GM19328 (cell line): ENCODE measurements around the gene RREB1.

ENCODE experiments used
- ATAC-seq: cut with Tn5 transposase; IDR thresholded peaks from one replicate; pipeline ENCODE4 v1.9.1; 2021; ENCODE audit warnings: mild to moderate bottlenecking, moderate library complexity; ENCODE audit not compliant: unreplicated experiment

RREB1 gene, protein sequence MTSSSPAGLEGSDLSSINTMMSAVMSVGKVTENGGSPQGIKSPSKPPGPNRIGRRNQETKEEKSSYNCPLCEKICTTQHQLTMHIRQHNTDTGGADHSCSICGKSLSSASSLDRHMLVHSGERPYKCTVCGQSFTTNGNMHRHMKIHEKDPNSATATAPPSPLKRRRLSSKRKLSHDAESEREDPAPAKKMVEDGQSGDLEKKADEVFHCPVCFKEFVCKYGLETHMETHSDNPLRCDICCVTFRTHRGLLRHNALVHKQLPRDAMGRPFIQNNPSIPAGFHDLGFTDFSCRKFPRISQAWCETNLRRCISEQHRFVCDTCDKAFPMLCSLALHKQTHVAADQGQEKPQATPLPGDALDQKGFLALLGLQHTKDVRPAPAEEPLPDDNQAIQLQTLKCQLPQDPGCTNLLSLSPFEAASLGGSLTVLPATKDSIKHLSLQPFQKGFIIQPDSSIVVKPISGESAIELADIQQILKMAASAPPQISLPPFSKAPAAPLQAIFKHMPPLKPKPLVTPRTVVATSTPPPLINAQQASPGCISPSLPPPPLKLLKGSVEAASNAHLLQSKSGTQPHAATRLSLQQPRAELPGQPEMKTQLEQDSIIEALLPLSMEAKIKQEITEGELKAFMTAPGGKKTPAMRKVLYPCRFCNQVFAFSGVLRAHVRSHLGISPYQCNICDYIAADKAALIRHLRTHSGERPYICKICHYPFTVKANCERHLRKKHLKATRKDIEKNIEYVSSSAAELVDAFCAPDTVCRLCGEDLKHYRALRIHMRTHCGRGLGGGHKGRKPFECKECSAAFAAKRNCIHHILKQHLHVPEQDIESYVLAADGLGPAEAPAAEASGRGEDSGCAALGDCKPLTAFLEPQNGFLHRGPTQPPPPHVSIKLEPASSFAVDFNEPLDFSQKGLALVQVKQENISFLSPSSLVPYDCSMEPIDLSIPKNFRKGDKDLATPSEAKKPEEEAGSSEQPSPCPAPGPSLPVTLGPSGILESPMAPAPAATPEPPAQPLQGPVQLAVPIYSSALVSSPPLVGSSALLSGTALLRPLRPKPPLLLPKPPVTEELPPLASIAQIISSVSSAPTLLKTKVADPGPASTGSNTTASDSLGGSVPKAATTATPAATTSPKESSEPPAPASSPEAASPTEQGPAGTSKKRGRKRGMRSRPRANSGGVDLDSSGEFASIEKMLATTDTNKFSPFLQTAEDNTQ (N-terminal part only)

GRCh38 chr6:7107578-7108195, at the start of gene RREB1:
RREB1 (plus strand) TSS chr6:7107961; CDS start chr6:7181912, 73,951 bp downstream.
- ATAC-seq, result peak; percentile 39

- ATAC-seq, result no peak
These were observed 49.4 kb upstream of the RREB1 start for GRCh38 chr6:7058250-7058923.

GRCh38 chr6:7060769-7061516, 46.8 kb upstream of the RREB1 start:
- ATAC-seq, result no peak

DNA sequence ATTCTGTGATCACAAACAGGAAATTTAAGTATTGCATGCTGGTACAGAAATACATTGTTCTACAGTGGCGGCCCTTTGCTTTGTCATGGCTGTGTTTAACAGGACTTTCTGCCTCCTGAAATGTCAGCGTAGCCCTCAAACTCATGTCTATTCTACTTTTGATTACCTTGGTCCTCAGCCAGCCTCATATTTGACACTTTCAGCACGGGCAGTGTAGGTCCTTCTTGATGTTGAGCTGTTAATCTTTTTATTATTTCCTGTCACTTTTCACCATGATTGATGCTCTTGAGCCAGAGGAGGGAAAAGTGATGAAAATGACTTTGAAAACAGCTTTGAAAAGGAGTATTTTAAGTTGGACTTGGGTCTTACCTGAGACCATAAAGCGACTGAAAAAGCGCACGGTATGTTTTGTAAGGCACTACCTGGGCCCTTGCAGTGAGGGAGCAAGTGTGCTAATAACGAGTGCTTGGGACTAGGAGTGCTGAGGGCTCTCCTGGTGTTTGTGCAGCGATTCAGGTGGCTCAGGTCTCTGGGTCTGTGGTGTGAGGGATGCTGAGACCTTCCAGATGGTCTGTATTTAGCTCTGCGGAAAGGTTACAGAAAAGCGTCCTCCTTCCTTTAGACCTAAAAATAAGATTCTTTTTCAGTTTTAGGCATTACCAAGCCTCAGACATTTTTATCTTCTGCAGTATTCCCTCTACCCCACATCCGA, 45.2 kb upstream of the RREB1 start:
- no peak for ATAC-seq

- ATAC-seq, result no peak
These were observed 40.5 kb upstream of the RREB1 start for GRCh38 chr6:7067305-7067704.

DNA sequence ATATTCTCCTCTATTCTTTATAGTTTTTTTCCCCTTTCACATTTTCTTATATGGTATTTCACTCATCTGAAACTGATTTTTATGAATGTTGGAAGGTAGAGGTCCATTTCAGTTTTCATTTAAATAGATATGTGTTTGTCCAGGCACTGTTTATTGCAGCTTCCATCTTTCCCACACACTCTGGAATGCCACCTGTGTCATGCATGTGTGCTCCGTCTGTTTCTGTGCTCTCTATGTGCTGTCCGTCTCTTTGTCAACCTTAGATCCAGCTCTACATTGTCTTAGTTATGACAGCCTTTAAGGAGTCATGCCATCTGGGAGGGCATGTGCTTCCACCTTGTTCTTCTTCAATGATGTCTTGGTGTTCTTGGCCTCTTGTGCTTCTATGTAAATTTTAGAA, 36.4 kb upstream of the RREB1 start:
- no peak for ATAC-seq

DNA sequence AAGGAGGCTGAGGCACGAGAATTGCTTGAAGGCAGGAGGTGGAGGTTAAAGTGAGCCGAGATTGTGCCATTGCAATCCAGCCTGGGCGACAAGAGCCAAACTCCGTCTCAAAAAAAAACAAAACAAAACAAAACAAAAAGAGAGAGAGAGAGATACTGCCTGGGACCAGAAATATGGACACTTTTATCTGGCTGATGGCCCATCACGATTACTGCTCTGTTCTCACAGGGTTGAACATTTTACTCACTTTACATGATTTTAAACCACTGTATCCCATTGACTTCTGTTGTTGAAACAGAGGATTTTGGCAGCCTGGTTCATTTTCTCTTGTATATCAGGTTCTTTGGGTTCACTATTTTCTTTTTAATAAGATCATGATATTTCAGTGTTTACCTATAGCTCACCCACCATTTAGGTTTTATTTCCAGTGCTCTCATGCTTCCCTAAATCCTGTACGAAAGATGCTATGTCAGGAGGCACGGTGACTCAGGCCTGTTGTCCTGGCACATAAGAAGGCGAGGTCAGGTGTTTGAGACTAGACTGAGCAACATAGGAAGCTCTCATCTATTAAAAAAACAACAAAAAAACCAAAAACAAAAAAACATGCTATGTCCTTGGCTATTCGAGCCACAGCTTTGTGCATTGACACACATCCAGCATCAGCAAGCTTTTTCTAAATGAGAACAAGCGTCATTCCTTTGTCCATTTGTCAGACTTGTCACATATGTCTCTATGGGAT, 34.5 kb upstream of the RREB1 start:
- ATAC-seq, result peak; percentile 27

DNA sequence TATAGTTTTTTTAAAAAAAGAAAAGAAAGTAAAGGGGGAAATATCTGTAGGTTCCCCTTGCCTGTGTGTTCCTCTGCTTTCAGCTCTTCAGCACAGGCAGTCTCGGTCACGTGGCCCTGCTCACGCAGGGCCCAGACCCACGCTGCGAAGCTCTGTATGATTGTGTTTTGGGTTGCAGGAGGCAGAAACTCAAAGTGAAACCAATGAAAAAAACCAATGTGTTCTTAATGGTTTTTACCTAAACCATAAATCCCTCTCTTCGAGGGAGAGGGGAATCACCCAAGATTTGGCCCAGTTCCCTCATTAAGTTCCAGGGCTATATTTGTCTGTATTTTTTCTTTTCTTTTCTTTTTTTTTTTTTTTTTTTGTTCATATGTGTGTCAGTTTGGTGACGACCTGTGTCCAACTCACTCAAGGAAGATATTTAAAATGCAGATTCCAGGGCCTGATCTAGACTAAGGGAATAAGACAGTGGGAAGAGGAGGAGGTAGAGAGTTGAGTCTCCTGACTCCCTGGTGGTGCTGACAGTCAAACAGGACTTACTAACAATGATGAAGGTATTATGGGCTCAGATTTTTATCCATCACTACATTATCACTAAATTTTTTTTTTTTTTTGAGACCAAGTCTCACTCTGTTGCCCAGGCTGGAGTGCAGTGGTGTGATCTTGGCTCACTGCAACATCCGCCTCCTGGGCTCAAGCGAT, 33.8 kb upstream of the RREB1 start:
- peak; percentile 97 for ATAC-seq

DNA sequence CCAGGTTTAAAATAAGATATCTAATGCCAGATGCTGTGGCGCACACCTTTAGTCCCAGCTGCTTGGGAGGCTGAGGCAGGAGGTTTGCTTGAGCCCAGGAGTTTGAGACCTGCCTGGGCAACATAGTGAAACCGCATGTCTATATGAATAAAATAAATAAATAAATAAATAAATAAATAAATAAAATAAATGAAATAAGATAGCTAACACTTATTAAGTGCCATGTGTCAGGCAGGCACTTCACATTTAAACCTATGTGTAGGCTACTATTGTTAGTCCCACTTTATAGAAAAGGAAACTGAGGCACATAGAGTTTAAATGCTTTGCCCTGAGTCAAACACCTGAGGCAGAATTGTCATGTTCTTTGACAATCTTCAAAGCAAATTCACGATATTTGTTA, 32.9 kb upstream of the RREB1 start:
- no peak for ATAC-seq

DNA sequence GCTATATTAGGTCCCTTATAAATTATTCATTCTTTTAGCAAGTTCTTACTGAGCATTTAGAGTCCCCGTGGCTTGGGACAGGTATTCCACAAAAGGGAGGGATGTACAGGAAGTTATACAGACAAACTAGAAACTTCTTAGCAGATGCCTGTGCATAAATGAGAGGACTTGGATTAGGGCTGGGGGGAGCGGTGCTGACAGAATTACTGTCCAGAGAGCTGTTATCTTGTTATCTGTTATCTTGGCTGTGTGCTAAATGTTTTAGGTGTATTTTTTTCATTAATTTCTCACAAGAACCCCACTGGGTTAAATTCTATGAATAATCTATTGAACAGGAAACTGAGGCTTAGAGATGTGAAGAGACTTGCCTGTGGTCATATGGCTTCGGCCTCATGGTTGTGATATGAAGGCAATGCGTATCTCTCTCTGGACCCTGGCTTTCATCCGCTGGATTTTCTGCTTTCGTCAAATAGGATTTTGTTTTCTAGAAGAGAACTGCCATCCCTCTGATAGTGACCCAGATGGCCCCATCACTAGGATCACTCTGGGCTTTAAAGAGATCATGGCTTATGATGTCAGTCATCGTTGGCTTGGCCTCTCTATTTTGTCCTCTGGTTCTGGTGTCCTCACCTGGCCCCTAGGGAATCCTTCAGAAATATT, 32.3 kb upstream of the RREB1 start:
- ATAC-seq, result no peak

DNA sequence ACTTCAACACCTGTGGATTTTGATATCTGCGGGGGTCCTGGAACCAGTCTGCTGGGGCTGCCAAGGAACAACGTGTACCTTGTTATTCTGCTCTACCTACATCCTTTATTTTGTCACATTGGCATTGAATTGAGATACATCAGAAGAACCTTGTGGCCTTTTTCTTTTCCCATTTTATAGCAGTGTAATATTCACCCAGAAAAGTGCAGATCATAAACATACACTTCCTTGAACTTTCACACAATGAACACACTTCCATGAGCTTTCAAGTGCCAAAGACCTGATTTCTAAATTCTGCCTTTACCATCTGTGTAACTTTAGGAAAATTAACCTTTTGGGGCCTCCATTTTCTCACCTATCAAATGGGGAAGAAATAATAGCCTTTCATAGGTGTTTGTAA, 29.9 kb upstream of the RREB1 start:
- no peak for ATAC-seq

DNA sequence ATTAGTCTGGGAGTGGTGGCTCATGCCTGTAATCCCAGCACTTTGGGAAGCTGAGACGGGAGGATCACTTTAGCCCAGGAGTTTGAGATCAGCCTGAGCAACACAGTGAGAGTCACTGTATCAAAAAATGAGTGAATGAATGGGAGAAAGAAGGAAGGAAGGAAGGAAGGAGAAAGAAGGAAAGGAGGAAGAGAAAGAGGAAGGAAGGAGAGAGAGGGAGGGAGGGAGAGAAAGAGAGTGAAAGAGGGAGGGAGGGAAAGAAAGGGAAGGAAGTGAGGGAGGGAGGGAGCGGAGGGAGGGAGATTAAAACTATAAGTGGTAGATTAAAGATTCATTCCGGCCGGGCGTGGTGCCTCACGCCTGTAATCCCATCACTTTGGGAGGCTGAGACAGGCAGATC, 28.9 kb upstream of the RREB1 start:
- ATAC-seq, result no peak

DNA sequence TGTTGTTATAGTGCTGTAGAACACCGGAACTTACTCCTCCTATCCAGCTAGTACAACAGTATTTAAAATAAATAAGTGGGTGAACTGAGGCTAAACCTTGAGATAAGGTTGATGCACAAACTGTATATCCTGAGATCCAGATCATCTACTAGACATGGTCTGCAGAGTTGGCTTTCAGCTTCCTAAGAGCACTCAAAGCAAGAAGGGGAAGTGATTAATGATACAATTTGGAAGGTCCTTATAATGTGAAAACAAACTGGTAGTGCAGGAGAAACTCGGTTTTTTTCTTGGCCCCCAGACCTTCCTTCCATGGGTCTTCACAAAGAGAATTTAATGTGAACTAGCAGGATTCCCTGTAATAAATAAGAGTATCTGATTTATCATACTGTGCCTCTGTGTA, 27.4 kb upstream of the RREB1 start:
- ATAC-seq, result no peak

- ATAC-seq, result no peak
These were observed 21.9 kb upstream of the RREB1 start for GRCh38 chr6:7085911-7086310.

DNA sequence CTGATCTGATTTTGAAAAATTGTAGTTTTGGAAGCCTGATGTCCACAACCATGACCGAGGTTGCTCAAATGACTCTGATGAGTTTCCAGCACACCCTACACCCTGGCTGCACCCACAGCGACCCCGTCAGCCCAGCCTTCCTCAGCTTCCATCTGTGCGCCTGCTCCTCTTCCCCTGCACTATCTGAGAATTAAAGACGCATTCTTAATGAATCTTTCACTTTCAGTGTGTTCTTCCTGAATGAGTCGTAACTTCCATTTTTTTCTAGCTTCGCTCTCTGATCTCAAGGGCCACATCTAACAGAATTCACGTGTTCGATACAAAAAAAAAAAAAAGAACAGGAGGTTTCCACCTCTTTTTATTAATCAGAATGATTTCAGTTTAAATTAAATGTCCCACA, 21.3 kb upstream of the RREB1 start:
- no peak for ATAC-seq

DNA sequence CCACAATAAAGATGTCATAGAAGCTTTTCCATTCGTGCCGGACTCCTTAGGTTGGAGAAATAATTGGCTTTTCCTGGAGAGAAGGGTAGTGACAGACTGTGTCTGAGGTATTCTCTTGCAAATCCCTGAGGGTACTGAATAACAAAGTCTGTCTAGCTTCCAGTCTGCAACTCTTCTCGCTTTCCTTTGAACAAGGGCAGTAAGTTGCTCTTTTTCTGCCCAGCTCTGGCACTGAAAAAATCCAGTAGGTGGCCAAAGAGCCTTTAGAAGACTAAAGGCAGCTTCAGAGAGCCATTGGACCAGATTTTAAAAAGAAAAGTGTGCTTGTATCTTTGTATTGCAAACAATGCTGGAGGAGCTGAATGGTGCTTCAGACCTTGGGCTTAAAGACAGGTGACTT, 20.7 kb upstream of the RREB1 start:
- no peak for ATAC-seq

DNA sequence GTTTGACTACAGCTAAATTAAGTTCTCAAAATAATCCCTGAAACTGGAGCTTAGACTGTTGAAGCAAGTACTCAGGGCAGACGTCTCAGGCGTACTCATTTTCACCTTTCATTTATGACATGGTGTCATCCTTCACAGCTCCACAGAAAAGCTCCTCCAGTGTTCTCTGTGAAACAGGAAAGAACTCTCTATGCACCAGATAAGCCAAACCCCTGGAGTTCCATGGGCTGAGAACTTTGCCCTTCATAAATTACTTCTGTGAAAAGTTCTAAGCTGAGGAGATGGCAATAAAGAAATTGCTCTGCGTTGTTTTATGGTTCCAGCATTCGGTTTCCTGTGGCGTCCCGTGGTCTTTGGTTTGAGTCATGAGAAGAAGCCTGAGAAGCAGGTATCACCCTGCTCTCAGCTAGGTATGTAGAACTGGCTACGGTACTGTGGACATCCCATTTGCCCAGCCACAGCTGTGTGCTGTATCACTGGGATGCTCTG, 20.2 kb upstream of the RREB1 start:
- no peak for ATAC-seq
